IMR-90 (cell line): ENCODE data around the gene NFIX. TPM values are rescaled to one million over a fixed set of nuclear protein-coding genes. Genes with fewer than 3 reads are reported as not detected.

Source experiments
- ATAC-seq: fragments of 200-7000 bp; cut with Tn5 transposase; 2 replicates; pipeline ENCODE4 v1.9.1; 2020; ENCODE audit warnings: low read depth, mild to moderate bottlenecking, moderate library complexity
- BruUV-seq: library from RNA; stranded (reverse); fragments of 400-500 nt; replicated peaks from 2 replicates; lab custom pipeline; 2021; lab: Mats Ljungman, UMichigan
- CTCF ChIA-PET: fragments of 300-600 bp; formaldehyde crosslinking; extraction: SDS; loops from one replicate; lab custom pipeline; 2021; ENCODE audit warnings: antibody characterized with exemption; lab: Yijun Ruan, JAX
- POLR2A ChIA-PET: fragments of 300-600 bp; sonication (Branson Sonifier 250); formaldehyde crosslinking; loops from one replicate; lab custom pipeline; 2022; ENCODE audit warnings: antibody characterized with exemption; ENCODE audit not compliant: unreplicated experiment; lab: Charles Lee
- DNase-seq: peaks from one replicate; pipeline ENCODE4 v3.0.0; 2013
- H2AFZ ChIP-seq: replicated peaks from 2 replicates; pipeline ENCODE3; 2013; ENCODE audit warnings: low read length, mild to moderate bottlenecking; ENCODE audit not compliant: poor library complexity
- H2AK5ac ChIP-seq: 2 replicates; pipeline ENCODE4 v1.6.1; 2013; ENCODE audit warnings: low read depth, low read length, inconsistent platforms
- H2AK9ac ChIP-seq: replicated peaks from 2 replicates; pipeline ENCODE3; 2013; ENCODE audit warnings: mild to moderate bottlenecking, low read depth, low read length, moderate library complexity; ENCODE audit not compliant: poor library complexity
- H2BK120ac ChIP-seq: 2 replicates; pipeline ENCODE4 v1.6.1; 2013; ENCODE audit warnings: low read depth, low read length, inconsistent platforms
- H2BK15ac ChIP-seq: 3 replicates; pipeline ENCODE4 v1.6.1; 2013; ENCODE audit warnings: low read depth, low read length, inconsistent platforms
- H2BK20ac ChIP-seq: 2 replicates; pipeline ENCODE4 v1.6.1; 2013; ENCODE audit warnings: low read depth, mild to moderate bottlenecking, inconsistent platforms, low read length, moderate library complexity
- H2BK5ac ChIP-seq: 2 replicates; pipeline ENCODE4 v1.6.1; 2013; ENCODE audit warnings: mild to moderate bottlenecking, low read depth, low read length, inconsistent platforms; ENCODE audit not compliant: poor library complexity, severe bottlenecking
- H3K14ac ChIP-seq: replicated peaks from 2 replicates; pipeline ENCODE4 v1.6.1; 2013; ENCODE audit warnings: low read depth, low read length, inconsistent platforms
- H3K18ac ChIP-seq: 2 replicates; pipeline ENCODE4 v1.6.1; 2013; ENCODE audit warnings: low read depth, low read length, control low read depth
- H3K23ac ChIP-seq: 2 replicates; pipeline ENCODE4 v1.6.1; 2013; ENCODE audit warnings: low read depth, low read length, inconsistent platforms
- H3K27ac ChIP-seq: 2 replicates; pipeline ENCODE4 v1.5.1; 2013; ENCODE audit warnings: mild to moderate bottlenecking, control low read depth, low read length; ENCODE audit not compliant: insufficient read depth
- H3K27me3 ChIP-seq: 2 replicates; pipeline ENCODE4 v1.6.1; 2013; ENCODE audit warnings: low read length; ENCODE audit not compliant: control insufficient read depth, insufficient read depth
- H3K36me3 ChIP-seq: 2 replicates; pipeline ENCODE4 v1.6.1; 2013; ENCODE audit warnings: low read length, mixed read lengths; ENCODE audit not compliant: control insufficient read depth, insufficient read depth
- H3K4ac ChIP-seq: 2 replicates; pipeline ENCODE4 v1.6.1; 2013; ENCODE audit warnings: low read depth, low read length, inconsistent platforms
- H3K4me1 ChIP-seq: 2 replicates; pipeline ENCODE4 v1.6.1; 2013; ENCODE audit warnings: low read length, mixed read lengths; ENCODE audit not compliant: control insufficient read depth, insufficient read depth
- H3K4me2 ChIP-seq: 2 replicates; pipeline ENCODE4 v1.6.1; 2013; ENCODE audit warnings: low read depth, mild to moderate bottlenecking, control low read depth, low read length, moderate library complexity
- H3K4me3 ChIP-seq: 2 replicates; pipeline ENCODE4 v1.5.1; 2013; ENCODE audit warnings: low read depth, mild to moderate bottlenecking, control low read depth, low read length, moderate library complexity; ENCODE audit not compliant: insufficient read depth
- H3K56ac ChIP-seq: 2 replicates; pipeline ENCODE4 v1.6.1; 2013; ENCODE audit warnings: low read length, inconsistent platforms; ENCODE audit not compliant: insufficient read depth; ENCODE audit errors: extremely low read depth
- H3K79me1 ChIP-seq, 2 experiments: 2 replicates each; pipeline ENCODE4 v1.6.1; 2013; ENCODE audit warnings: low read length in 2 of 2, inconsistent platforms in 1 of 2, low read depth in 1 of 2
- H3K9ac ChIP-seq: 2 replicates; pipeline ENCODE4 v1.6.1; 2013; ENCODE audit warnings: low read depth, low read length, control low read depth
- H3K9me1 ChIP-seq: 2 replicates; pipeline ENCODE4 v1.6.1; 2013; ENCODE audit warnings: low read length, inconsistent platforms; ENCODE audit not compliant: insufficient read depth
- H3K9me3 ChIP-seq: 2 replicates; pipeline ENCODE4 v1.6.1; 2013; ENCODE audit warnings: low read length; ENCODE audit not compliant: control insufficient read depth, insufficient read depth
- H4K20me1 ChIP-seq: 2 replicates; pipeline ENCODE4 v1.6.1; 2013; ENCODE audit warnings: low read length, inconsistent platforms; ENCODE audit not compliant: insufficient read depth
- H4K5ac ChIP-seq: 2 replicates; pipeline ENCODE4 v1.6.1; 2013; ENCODE audit warnings: mild to moderate bottlenecking, low read depth, low read length, control low read depth
- H4K8ac ChIP-seq, 2 experiments: 2 replicates each; pipeline ENCODE4 v1.6.1; 2013; ENCODE audit warnings: low read depth in 2 of 2, low read length in 2 of 2, control low read depth in 1 of 2, inconsistent platforms in 1 of 2
- H4K91ac ChIP-seq: 2 replicates; pipeline ENCODE4 v1.6.1; 2013; ENCODE audit warnings: low read depth, low read length, inconsistent platforms; ENCODE audit not compliant: insufficient read depth
- CEBPB ChIP-seq: IDR thresholded peaks from 2 replicates; pipeline ENCODE4 v1.6.1; 2012; ENCODE audit warnings: low read depth, low read length, improper control_type of control experiment
- MAFK ChIP-seq: IDR thresholded peaks from 2 replicates; pipeline ENCODE4 v1.6.1; 2012; ENCODE audit warnings: low read depth, low read length, improper control_type of control experiment
- RCOR1 ChIP-seq: IDR thresholded peaks from 2 replicates; pipeline ENCODE4 v1.6.1; 2012; ENCODE audit warnings: mild to moderate bottlenecking, low read length, improper control_type of control experiment; ENCODE audit not compliant: insufficient replicate concordance
- RFX5 ChIP-seq: IDR thresholded peaks from 2 replicates; pipeline ENCODE4 v1.8.0; 2012; ENCODE audit warnings: low read depth, mild to moderate bottlenecking, low read length, moderate library complexity
- WGBS, 2 experiments: methylation state at CpG; one replicate each; pipeline versions ENCODE4 v1.1.5 to v1.1.7; 2013; ENCODE audit warnings: missing lambda C conversion rate in 2 of 2; ENCODE audit not compliant: insufficient read length in 1 of 2; ENCODE audit errors: extremely low coverage in 2 of 2; 5-methylcytosine and 5-hydroxymethylcytosine counted together
- dilution Hi-C: fragments of 300-500 bp; cut with HindIII; formaldehyde crosslinking; loops from one replicate; pipeline ENCODE4 v1.14.3; 2018; ENCODE audit warnings: low sequenced_read_pairs; ENCODE audit not compliant: unreplicated experiment
- in situ Hi-C: fragments of 300-500 bp; cut with MboI; formaldehyde crosslinking; loops from 3 replicates; pipeline ENCODE4 v1.14.3; 2019; ENCODE audit warnings: low sequenced_read_pairs, inconsistent platforms, mixed read lengths
- intact Hi-C: fragments of 100-400 bp; cut with micrococcal nuclease; formaldehyde crosslinking; loops from 2 replicates; pipeline ENCODE4 v1.10.0; 2022
- polyA plus RNA-seq, 3 experiments: library from polyadenylated mRNA; depleted of rRNA; stranded (reverse); fragments of >200 nt; gene quantifications; 2 replicates each; pipeline ENCODE4 v1.2.3, GENCODE V29; 2012; ENCODE audit warnings: low replicate concordance in 1 of 3
- total RNA-seq: library from RNA; depleted of rRNA; stranded (reverse); fragments of >200 nt; gene quantifications from 2 replicates; pipeline ENCODE4 v1.2.3, GENCODE V29; 2012

Gene NFIX
- total and polyA plus RNA-seq, 2 of the 4 experiments (the other 2 are of a cell fraction), result 10.2 to 47.7 TPM

DNA sequence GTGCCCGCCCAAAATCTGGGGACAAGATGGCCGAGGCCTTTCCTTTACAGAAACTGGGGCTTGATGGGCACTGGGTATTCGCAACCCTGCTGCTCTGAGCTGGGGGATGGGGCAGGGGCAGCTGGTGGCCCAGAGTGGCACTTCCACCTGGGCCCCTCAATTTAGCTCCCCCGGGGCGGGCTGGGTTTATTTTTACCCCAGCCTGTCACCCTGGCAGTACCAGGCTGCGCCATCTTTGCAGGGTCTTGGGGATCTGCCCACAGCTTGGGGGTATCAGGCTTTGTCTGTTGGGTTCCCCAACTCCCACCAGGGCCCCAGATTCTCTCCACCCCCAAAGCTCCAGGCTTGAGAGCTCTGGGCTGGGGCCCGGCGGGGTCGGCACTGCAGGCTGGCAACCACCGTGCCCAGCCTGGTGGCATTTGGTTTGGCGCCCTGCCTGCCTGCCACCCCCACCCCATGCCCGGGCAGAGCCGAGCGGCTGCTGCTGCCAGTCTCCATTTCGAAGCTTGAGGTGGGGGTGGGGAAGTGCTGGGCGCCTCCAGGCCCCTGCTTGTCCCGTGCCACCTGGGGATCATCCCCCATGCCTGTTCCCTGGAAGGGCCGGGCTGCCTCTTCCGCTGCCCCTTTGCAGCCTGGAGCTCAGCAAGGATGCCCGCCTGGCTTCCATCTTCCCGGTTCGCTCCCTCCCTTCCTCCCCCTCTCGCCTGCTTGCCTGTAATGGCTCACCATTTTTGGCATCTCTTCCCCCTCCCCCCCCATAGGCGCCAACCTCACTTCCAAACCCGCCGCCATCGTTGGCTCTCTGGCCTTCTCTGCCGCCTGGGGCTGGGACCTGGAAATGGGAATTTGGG is 11.4 kb downstream of the NFIX start:
- Histone ChIP-seq H3K4me3 (no peak overlapping the region), H3K9ac (no peak overlapping the region), H3K4ac (no peak overlapping the region), H2BK15ac (no peak overlapping the region), H3K9me3 (no peaks in the 10 kb centered on the region), H4K91ac (no peak overlapping the region), H3K14ac (no peak overlapping the region), H4K5ac (no peak overlapping the region), H3K36me3 (peaks cover 8% of the 10 kb centered on the region), H3K27ac (no peak overlapping the region), H2AK5ac (no peak overlapping the region), H2AK9ac (no peak overlapping the region), H3K9me1 (peaks cover 6% of the 10 kb centered on the region), H2BK5ac (no peak overlapping the region), H2BK120ac (no peak overlapping the region), H3K4me1 (peaks cover 10% of the 10 kb centered on the region; the same call in 1 of the 2 replicates), H3K27me3 (no peaks in the 10 kb centered on the region), H3K4me2 (no peak overlapping the region), H3K18ac (no peak overlapping the region), H4K8ac (no peak overlapping the region), H2BK20ac (no peak overlapping the region), H3K56ac (no peak overlapping the region), H2AFZ (no peak overlapping the region), H4K20me1 (peaks cover 52% of the 10 kb centered on the region), H3K23ac (no peak overlapping the region), H3K79me1 (peaks cover 8 to 65% of the 10 kb centered on the region in 2 experiments)
- in situ Hi-C loops, result no loop called here
- intact Hi-C loops, result no loop called here
- BruUV-seq, result no TSS peak
- no peak for ATAC-seq
- no peak for DNase-seq
- ChIA-PET POLR2A (no interaction called here), CTCF (interaction anchor here (1.4 kb wide), 1 partner anchor 27 kb away, joined by 4 read pairs; no protein-coding TSS in a partner anchor)
- TF ChIP-seq CEBPB (no peak), MAFK (no peak), RCOR1 (no peak), RFX5 (no peak)
- dilution Hi-C loops, result no loop called here
- 82% methylated on average over 10 of the region's 28 CpGs; no CpG with 5 or more reads in 1 of the 2 experiments for WGBS, 2 experiments
